ENCODE results near the gene CD160. TPM values are rescaled to one million over a fixed set of nuclear protein-coding genes. Genes with fewer than 3 reads are reported as not detected.
"Not testable (repeated sequence)": the region's sequence is repeated elsewhere in the genome, so short reads cannot be mapped to it uniquely, and the experiment has no call there.

Gene CD160
- total RNA-seq, 1 donor = 9.0 TPM

GRCh38 chr1:145761498-145761897 is 42.2 kb downstream of the CD160 start:
- H3K9me3 ChIP-seq (ENCODE audit: low read depth, low read length); H3K27me3 ChIP-seq (ENCODE audit: insufficient read depth, low read length); H3K4me1 ChIP-seq (ENCODE audit: insufficient read depth, low read length); H3K4me3 ChIP-seq (ENCODE audit: low read length): not testable (repeated sequence)

DNA sequence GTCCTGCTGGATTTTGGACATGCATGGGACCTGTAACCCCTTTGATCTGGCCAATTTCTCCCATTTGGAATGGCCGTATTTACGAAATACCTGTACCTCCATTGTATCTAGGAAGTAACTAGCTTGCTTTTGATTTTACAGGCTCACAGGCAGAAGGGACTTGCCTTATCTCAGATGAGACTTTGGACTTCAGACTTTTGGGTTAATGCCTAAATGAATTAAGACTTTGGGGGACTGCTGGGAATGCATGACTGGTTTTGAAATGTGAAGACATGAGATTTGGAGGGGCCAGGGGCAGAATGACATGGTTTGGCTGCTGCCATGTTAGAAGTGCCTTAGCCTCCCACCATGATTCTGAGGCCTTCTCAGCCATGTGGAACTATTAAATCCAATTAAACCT is 42.7 kb downstream of the CD160 start:
- H3K4me3 ChIP-seq (ENCODE audit: low read length); H3K4me1 ChIP-seq (ENCODE audit: insufficient read depth, low read length); H3K27me3 ChIP-seq (ENCODE audit: insufficient read depth, low read length); H3K9me3 ChIP-seq (ENCODE audit: low read depth, low read length): not testable (repeated sequence)

GRCh38 chr1:145764231-145764940 is 45.1 kb downstream of the CD160 start:
- not testable (repeated sequence) for H3K27me3 ChIP-seq (ENCODE audit: insufficient read depth, low read length); H3K9me3 ChIP-seq (ENCODE audit: low read depth, low read length); H3K4me3 ChIP-seq (ENCODE audit: low read length); H3K4me1 ChIP-seq (ENCODE audit: insufficient read depth, low read length)

DNA sequence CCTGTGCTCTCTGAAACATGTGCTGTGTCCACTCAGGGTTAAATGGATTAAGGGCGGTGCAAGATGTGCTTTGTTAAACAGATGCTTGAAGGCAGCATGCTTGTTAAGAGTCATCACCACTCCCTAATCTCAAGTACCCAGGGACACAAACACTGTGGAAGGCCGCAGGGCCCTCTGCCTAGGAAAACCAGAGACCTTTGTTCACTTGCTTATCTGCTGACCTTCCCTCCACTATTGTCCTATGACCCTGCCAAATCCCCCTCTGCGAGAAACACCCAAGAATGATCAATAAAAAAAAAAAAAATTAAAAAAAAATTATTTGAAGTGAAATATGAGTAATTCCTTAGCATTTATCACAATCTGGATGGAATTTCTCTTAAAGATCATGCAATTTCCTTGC is 45.8 kb downstream of the CD160 start:
- H3K4me1 ChIP-seq (ENCODE audit: insufficient read depth, low read length); H3K27me3 ChIP-seq (ENCODE audit: insufficient read depth, low read length); H3K9me3 ChIP-seq (ENCODE audit: low read depth, low read length); H3K4me3 ChIP-seq (ENCODE audit: low read length): not testable (repeated sequence)

GRCh38 chr1:145765585-145766360 is 46.5 kb downstream of the CD160 start:
- not testable (repeated sequence) for H3K4me1 ChIP-seq (ENCODE audit: insufficient read depth, low read length); H3K4me3 ChIP-seq (ENCODE audit: low read length); H3K9me3 ChIP-seq (ENCODE audit: low read depth, low read length); H3K27me3 ChIP-seq (ENCODE audit: insufficient read depth, low read length)

DNA sequence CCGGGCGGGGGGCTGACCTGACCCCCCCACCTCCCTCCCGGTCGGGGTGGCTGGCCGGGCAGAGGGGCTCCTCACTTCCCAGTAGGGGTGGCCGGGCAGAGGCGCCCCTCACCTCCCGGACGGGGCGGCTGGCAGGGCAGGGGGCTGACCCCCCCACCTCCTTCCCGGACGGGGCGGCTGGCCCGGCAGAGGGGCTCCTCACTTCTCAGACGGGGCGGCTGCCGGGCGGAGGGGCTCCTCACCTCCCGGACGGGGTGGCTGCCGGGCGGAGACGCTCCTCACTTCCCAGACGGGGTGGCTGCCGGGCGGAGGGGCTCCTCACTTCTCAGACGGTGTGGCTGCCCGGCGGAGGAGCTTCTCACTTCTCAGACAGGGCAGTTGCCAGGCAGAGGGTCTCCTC is 47.6 kb downstream of the CD160 start:
- H3K4me3 ChIP-seq (ENCODE audit: low read length); H3K4me1 ChIP-seq (ENCODE audit: insufficient read depth, low read length); H3K9me3 ChIP-seq (ENCODE audit: low read depth, low read length); H3K27me3 ChIP-seq (ENCODE audit: insufficient read depth, low read length): not testable (repeated sequence)

GRCh38 chr1:145768004-145768403 is 48.7 kb downstream of the CD160 start:
- not testable (repeated sequence) for H3K4me1 ChIP-seq (ENCODE audit: insufficient read depth, low read length); H3K27me3 ChIP-seq (ENCODE audit: insufficient read depth, low read length); H3K4me3 ChIP-seq (ENCODE audit: low read length); H3K9me3 ChIP-seq (ENCODE audit: low read depth, low read length)

GRCh38 chr1:145771056-145771455 is 51.8 kb downstream of the CD160 start:
- Histone ChIP-seq H3K9me3 (ENCODE audit: low read depth, low read length) (no peaks in the 10 kb centered on the region), H3K4me1 (ENCODE audit: insufficient read depth, low read length) (no peaks in the 10 kb centered on the region), H3K27me3 (ENCODE audit: insufficient read depth, low read length) (no peaks in the 10 kb centered on the region), H3K4me3 (ENCODE audit: low read length) (no peak overlapping the region)

DNA sequence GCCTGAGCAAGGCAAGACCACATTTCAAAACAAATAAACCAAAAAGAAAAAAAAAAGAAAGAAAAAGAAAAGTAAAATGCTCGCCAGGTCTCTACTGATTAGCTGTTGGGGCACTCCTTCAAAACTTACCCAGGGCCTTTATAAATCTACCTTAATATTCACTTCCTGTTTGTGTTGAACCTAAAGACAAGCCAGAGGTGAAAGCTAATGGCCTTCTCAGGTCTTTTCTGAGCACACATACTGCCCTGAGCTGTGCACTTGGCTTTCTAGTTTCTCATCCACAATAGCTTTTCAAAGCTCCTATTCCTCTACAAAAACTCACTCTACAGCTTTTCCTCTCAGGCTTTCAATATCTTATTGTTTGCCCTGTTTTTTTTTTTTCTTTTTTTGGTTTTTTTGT is 54.1 kb downstream of the CD160 start:
- Histone ChIP-seq H3K4me1 (ENCODE audit: insufficient read depth, low read length) (no peaks in the 10 kb centered on the region), H3K9me3 (ENCODE audit: low read depth, low read length) (no peaks in the 10 kb centered on the region), H3K27me3 (ENCODE audit: insufficient read depth, low read length) (no peaks in the 10 kb centered on the region), H3K4me3 (ENCODE audit: low read length) (no peak overlapping the region)

DNA sequence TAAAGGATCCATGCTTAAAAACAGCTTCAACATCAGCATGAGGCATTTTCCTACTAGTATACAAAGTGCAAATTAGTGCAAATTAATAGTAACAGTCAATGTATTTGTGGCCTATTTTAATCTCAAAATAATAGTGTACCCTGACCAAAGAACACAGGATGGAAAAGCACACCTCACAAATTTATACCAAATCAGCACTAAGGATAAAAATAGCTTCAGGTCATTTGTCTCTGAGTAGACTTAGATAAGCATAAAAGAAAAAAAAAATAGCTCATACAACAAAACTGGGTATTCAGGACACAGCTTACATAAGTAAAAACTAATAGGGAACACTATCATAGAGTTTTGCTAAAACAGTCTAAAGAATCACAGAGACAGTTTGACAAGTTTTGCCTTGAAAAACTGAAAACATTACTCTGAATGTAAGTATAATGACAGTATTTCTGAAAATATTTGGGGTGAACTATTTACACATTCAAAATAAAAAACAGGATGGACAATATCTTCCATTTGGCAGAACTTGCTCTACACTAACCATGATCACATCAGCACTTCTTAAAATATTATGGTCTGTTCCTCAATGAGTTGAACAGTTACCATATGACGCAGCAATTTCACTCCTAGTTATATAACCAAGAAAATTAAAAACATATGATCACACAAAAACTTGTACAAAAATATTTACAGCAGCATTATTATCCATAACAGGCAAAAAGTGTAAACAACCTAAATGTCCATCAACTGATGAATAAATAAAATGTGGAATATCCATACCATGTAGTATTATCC is 58.3 kb downstream of the CD160 start:
- Histone ChIP-seq H3K9me3 (ENCODE audit: low read depth, low read length) (no peaks in the 10 kb centered on the region), H3K4me1 (ENCODE audit: insufficient read depth, low read length) (no peaks in the 10 kb centered on the region), H3K4me3 (ENCODE audit: low read length) (no peak overlapping the region), H3K27me3 (ENCODE audit: insufficient read depth, low read length) (no peaks in the 10 kb centered on the region)

GRCh38 chr1:145778146-145778540 is 58.8 kb downstream of the CD160 start:
- no peaks in the 10 kb centered on the region for H3K9me3 ChIP-seq (ENCODE audit: low read depth, low read length)
- H3K4me1 ChIP-seq (ENCODE audit: insufficient read depth, low read length) = no peaks in the 10 kb centered on the region
- H3K27me3 ChIP-seq (ENCODE audit: insufficient read depth, low read length) = no peaks in the 10 kb centered on the region
- H3K4me3 ChIP-seq (ENCODE audit: low read length) = no peak overlapping the region

DNA sequence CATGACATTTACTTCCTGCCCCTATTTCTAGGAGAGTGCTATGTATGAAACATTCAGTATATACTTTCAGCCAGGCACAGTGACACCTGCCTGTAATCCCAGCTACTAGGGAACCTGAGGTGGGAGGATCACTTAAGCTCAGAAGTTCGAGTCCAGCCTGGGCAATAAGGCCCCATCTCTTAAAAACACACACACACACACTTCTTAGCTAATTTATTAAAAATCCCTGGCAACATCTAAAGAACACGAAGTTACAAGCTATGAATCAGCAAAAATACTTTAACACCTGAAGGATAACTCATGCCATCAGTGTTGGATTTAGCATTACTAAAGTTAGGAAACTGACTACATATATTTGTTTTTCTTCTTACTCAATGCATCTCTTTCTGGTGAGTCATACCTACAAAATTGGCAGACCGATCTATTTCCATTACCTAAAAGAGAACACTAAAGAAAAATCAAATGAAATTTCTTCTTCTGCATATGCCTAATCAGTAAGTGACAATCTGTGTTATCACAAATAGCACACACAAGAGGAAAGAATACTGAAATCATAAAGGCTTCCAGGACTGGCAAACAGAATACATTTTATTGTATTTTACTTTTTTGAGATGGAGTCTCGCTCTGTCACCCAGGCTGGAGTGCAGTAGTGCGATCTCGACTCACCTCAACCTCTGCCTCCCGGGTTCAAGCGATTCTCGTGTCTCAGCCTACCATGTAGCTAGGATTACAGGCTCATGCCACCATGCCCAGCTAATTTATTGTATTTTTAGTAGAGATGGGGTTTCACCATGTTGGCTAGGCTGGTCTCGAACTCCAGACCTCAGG is 63.2 kb downstream of the CD160 start:
- Histone ChIP-seq H3K4me1 (ENCODE audit: insufficient read depth, low read length) (peaks cover 5% of the 10 kb centered on the region), H3K9me3 (ENCODE audit: low read depth, low read length) (no peaks in the 10 kb centered on the region), H3K27me3 (ENCODE audit: insufficient read depth, low read length) (no peaks in the 10 kb centered on the region), H3K4me3 (ENCODE audit: low read length) (no peak overlapping the region)

- Histone ChIP-seq H3K4me1 (ENCODE audit: insufficient read depth, low read length) (peaks cover 5% of the 10 kb centered on the region), H3K9me3 (ENCODE audit: low read depth, low read length) (no peaks in the 10 kb centered on the region), H3K4me3 (ENCODE audit: low read length) (no peak overlapping the region), H3K27me3 (ENCODE audit: insufficient read depth, low read length) (no peaks in the 10 kb centered on the region)
These were observed 65.1 kb downstream of the CD160 start for GRCh38 chr1:145784409-145784808.

- Histone ChIP-seq H3K9me3 (ENCODE audit: low read depth, low read length) (no peaks in the 10 kb centered on the region), H3K4me1 (ENCODE audit: insufficient read depth, low read length) (peaks cover 5% of the 10 kb centered on the region), H3K4me3 (ENCODE audit: low read length) (no peak overlapping the region), H3K27me3 (ENCODE audit: insufficient read depth, low read length) (no peaks in the 10 kb centered on the region)
These were observed 66.2 kb downstream of the CD160 start for GRCh38 chr1:145785547-145785946.

GRCh38 chr1:145786271-145786670 is 67.0 kb downstream of the CD160 start:
- Histone ChIP-seq H3K4me3 (ENCODE audit: low read length) (no peak overlapping the region), H3K27me3 (ENCODE audit: insufficient read depth, low read length) (no peaks in the 10 kb centered on the region), H3K4me1 (ENCODE audit: insufficient read depth, low read length) (peaks cover 5% of the 10 kb centered on the region), H3K9me3 (ENCODE audit: low read depth, low read length) (no peaks in the 10 kb centered on the region)
